HG02870 (cell line): ENCODE measurements around the gene GMFB.
A peak's percentile ranks its signal among the peaks of the same experiment; 100 is the strongest.

Experiments used
- ATAC-seq: cut with Tn5 transposase; IDR thresholded peaks from one replicate; pipeline ENCODE4 v1.9.1; 2021; ENCODE audit warnings: mild to moderate bottlenecking, moderate library complexity; ENCODE audit not compliant: unreplicated experiment

GMFB gene

DNA sequence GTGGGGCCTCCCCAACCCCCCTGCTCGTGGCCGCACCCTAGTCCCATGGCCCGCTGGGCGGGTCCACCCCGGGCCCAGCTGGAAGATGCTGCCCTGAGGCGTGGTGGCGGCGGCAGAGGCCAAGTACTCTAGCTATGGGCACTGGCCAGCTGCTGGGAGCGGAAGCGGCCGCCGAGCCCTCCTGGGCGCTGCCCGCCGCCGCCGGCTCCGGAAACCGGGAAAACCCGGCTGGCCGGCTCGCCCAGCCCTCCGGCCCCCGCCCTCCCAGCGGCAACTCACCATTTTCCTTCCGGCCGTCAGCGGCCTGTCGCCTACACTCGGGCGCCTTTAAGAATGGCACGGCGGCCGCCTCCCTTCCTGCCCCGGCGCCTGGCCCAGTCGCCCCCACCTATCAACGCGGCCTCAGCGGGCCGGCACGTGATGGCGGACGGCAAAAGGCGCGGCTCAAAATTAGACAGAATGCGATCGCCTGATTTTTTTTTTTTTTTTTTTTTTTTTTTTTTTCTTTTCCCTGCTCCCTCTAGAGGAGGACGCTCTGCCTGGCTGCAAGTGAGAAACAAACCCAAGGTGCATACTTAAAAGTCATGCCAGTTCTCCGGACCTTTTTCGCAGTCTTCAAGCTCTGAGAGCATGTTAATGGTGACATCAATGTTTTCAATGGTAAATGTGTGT, at the start of gene GMFB:
TSS of gene GMFB (minus strand) at position 335 of the 672 bp plus-strand sequence. CDS start at position 282, 53 bp downstream.
- ATAC-seq, result peak; percentile 88

DNA sequence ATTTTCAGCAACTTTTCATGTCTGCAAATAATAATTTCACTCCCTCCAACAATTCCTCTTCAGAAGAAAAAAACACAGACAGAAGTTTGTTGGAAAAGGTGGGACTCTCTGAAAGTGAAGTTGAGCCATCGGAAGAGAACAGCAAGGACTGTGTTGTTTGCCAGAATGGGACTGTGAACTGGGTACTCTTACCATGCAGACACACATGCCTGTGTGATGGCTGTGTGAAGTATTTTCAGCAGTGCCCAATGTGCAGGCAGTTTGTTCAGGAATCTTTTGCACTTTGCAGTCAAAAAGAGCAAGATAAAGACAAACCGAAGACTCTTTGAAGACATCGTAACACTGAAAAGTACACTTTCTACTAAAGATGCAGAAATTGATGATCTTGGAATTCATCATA, 49.3 kb upstream of the GMFB start:
- no peak for ATAC-seq

DNA sequence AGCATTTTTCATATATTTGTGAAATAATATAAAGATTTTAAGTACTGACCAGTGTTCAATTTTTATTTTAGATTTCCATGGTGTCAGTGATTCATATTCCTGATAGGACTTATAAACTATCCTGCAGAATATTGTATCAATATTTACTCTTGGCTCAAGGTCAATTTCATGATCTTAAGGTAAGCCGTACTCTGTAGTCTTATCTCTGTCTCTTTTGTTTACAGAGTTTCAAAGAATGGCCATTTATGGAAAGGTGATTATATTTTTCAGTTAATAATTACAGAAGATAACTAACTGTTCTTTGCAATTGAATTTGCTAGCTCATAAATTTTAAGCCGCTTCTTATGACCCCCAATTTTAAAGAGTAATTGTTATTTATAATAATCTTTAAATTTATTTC, 48.9 kb upstream of the GMFB start:
- no peak for ATAC-seq

DNA sequence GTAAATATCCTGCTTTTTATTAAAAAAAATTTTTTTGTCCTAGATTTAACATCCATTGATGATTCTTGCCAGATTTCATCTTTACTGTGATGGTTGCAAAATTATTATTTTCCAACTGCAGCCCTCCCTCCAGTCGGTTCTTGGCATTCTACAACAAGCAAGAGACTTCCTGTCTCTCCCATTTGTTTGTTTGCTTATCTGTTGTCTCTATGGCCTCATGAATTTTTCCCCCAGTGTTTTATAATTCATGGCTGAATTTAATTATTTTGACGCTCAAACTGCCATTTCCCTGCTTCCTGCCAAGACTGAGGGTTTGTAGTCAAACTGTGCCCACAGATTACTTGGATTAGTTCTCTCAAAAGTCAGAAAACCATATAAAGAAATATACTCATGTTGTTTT, 46.9 kb upstream of the GMFB start:
- ATAC-seq, result no peak

DNA sequence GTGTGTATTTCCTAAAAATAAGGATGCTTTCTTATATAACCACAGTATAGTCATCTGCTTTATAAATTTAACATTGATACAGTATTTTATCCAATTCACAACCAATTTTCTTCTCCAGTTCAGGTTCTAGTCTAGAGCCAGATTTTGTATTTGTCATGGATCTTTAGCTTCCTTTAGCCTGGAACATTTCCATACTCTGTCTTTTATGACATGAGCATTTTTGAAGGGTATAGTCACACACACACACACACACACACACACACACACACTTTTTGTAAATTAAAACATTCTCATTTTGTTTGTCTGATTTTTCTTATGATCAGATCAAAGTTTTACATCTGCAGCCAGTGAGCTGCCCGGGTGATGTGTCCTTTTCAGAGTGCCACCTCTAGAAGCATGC, 46.3 kb upstream of the GMFB start:
- no peak for ATAC-seq

DNA sequence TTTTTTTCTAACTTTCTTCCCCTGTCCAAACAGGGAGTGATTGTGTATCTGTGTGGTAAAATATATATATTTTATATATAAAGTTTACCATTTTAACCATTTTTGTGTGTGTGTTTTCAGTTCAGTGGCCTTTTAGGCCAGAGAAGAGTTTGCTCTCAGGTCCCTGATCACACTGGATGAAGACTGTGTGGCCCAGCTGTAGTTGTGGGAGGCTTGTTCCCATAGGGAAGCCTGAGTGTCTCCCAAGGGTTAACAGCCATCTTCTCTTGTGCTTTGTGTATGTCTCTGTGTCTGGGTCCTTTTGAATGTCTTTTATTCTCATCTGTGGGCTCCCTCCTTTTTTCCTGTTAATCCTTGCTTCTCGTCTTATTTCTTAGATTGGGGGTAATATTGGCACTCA, 44.3 kb upstream of the GMFB start:
- peak; percentile 8 for ATAC-seq

DNA sequence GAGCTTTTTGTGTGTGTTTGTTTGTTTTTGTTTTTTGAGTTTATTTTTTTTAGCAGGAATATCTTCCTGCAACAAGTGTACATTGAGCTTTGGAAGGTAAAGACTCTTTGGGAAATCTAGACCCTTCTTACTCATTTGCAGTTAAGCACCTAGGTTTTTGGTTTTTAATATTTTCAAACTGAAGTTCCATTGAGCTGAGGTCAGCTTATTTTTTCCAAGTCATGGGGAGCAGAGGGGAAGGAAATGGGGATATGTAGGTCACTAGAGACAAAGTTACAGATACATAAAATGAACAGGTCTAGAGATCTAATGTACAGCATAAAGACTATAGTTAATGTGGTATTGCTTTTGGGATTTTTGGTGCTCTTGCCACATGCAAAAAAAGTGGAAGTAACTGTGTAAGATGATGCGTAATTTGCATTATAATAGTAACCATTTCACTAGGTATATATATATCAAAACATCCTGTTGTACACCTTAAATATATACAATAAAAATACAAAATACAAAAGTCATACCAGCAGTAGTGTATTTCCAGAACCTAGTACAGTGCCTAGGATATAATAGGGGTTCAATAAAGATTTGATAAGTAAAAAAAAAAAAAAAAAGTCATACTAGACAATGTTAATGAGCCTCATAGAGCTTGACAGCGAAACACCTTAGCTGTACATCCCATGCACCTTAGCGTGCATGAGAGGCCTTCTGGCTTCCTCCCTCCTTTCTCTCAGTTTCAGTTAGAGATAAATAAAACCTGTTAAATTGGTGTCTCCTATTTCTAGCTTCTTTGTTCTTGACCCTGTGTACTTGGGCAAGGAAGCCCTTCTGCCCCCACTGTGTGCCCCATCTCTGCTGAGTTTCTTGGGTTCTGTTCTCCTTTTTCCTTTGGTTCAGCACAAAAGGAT, 43.6 kb upstream of the GMFB start:
- ATAC-seq, result peak; percentile 96

DNA sequence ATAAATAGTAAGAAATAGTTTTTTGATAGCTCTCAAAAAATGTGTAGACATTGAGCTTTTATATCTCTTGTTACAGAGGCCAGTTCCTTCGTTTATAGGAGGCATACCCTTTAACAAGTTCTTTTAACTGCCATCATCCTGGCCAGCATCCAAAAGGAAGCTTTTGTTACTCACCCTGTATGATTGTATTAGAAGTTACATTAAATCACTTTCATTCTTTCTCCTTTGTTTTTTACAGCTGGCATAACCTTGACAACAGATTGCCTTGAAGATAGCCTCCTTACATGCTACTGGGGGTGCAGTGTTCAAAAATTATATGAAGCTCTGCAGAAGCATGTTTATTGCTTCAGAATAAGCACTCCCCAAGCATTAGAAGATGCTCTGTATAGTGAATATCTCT, 41.0 kb upstream of the GMFB start:
- ATAC-seq, result no peak

DNA sequence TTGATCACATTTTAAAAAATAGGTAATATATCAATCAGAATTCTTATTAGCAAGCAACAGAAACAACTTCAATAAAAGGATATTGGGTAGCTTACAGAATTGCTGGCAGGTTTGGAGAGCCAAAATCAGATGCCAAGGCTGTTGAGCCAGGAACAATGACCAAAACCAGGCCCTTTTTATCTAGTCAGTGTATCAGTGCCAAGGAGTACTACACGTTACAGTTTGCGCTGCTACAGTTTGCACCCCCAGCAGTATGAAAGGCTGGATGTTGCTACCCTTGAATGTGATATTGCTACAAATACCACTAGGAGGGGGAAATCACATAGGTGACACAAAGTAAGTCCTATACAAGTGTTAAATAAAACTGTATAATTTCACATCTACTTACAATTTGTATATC, 40.2 kb upstream of the GMFB start:
- ATAC-seq, result no peak

DNA sequence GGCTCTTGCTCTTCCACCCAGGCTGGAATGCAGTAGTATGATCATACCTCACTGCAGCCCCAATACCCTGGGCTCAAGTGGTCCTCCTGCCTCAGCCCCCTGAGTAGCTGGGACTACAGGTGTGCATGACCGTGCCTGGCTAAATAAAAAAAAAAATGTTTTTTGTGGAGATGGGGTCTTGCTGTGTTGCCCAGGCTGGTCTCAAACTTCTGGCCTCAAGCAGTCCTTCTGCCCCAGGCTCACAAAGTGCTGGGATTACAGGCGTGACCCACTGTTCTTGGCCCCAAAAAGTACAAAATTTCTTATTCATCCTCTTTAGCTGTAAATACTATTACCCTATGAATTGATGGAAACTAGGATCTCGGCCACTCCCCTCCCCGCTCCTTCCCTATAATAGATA, 35.6 kb upstream of the GMFB start:
- ATAC-seq, result no peak

DNA sequence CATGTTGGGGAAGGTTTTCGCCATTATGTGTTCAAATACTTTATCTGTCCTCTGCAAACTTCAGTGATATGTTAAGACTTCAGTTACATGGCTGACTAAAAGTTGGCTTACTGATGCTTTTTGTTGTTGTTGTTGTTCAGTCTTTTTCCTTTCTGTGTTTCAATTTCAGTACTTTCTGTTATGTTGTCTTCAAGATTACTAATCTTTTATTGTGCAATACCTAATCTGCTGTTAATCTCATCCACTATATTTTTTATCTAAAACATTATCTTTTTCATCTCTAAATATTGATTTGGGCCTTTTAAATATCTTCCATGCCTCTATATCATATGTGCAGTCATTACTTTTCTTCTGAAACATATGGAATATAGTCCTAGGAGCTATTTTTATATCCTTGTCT, 27.9 kb upstream of the GMFB start:
- no peak for ATAC-seq

DNA sequence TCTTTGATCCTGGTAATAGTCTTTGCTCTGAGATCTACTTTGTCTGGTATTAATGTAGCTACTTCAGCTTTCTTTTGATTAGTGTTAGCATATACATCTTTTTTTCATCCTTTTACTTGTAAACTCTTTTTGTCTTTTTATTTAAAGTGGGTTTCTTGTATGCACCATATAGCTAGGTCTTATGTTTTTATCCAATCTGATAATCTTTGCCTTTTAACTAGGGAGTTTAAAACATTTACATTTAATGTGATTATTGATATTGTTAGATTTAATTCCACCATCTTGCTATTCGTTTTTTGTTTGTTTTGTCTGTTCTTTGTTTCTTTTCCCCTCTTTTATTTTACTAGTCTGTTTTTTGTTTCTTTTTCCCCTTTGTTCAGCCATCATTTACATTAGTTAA, 26.9 kb upstream of the GMFB start:
- no peak for ATAC-seq

DNA sequence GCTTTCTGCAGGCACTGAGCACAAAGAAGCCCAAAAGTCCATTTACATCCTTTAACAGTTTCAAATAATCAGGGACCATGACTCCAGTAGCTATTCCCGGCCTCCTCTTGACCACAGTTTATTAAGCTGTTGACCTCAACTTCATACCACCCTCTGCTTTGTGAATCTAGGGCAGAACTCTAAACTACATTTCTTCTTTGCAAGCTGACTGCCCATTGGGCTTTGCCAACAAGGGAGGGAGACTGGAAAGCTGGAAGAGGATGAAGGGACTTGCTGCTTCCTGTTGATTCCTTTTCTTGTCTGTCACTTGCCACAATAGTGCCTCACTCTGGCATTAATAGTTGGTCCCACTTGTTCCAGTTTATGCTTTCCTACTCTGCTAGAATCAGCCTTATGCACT, 23.6 kb upstream of the GMFB start:
- ATAC-seq, result no peak

DNA sequence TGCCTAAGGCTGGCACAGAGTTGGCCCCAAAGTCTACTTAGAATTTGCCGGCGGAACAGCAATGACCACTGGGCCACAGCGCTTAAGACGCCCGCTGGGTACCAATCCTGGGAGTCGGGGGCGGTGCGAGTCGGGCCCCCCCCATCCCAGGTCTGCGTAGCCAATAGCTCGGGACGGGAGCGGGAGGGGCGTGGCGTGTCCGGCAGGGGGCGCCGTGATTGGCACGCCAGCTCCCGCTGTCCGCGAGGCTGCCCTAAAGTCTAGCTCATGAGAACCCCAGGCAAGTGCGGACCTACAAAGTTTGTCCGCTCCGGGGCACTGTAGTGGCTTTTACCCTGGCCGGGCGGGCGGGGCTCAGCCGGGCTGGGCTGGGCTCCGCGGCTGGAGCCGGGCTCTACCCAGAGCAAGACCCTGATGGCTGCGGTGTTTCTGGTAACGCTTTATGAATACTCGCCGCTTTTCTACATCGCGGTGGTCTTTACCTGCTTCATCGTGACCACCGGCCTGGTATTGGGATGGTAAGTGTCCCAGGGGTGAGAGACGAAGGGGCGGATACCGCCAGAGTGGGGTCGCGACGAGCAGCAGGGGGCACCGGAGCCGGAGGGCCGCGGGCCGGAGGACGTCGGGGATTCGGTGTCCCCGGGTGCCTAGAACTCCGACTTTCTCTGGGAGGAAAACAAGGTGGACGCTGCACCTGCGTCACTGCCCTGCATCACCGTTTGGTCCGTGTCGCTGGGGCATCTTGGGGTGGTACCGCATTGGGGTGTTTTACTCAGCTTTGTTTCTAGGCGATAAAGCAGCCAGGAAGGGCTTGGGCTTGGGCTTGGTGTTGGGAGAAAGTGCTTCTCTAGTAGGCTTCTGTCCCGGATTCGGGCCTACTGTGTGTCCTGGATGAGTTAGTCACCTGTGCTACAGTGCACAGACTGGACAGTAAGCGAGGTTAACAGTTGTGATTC, 21.0 kb upstream of the GMFB start, which contains the start of gene CGRRF1:
TSS of gene CGRRF1 (plus strand) at position 361 of the 956 bp plus-strand sequence. CDS start at position 415, 54 bp downstream.
- ATAC-seq, result peak; percentile 97

DNA sequence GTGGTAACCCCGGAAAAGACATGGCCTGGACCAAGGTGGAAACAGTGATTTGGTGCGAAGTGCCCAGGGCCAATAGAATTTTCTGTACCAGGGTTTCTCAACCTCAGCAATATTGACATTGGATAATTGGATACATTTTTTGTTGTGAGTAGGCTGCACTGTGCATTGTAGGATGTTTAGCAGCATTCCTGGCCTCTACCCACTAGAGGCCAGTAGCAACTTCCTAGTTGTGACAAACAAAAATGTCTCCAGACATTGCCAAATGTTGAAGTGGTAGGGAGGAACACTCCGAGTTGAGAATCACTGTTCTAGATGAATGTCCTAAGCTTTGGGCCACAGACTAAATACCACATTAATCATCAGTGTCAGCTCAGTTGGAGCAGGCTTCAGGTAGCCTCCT, 14.7 kb upstream of the GMFB start:
- no peak for ATAC-seq

DNA sequence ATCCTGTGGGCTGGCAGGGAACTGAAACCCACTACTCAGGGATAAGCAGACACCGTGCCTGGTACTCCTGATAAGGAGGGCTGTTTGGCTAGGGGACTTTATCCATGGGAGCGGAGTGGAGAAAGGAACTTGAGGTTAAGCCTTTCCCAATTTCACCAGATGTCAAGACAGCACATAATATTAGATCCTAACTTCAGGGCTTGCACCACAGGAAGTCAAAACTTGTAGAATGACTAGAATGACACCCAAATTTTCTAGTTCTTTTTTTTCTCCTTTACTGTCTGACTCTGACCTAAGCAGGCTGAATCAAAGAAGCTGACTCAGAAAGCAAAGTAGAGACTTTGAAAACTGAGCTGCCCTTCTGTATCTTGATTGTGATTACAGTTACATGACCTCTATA, 13.8 kb upstream of the GMFB start:
- no peak for ATAC-seq

DNA sequence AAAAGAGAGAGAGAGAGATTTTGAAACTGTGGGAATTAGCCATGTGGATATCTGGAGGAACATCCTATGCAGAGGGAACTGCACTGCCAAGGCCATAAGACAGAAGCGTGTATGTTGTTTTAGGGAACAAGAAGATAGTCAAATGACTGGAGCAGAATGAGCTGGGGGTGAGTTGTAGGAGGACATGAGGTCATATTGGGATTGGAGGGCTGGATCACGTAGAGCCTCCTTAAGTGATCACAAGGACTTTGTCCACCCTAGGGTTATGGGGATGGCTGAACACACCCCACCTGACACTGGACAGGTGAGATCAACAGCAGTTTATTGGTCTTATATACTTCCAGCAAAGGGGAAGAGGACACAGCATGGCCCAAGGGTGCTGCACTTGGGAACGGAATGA, 12.7 kb upstream of the GMFB start:
- ATAC-seq, result no peak

DNA sequence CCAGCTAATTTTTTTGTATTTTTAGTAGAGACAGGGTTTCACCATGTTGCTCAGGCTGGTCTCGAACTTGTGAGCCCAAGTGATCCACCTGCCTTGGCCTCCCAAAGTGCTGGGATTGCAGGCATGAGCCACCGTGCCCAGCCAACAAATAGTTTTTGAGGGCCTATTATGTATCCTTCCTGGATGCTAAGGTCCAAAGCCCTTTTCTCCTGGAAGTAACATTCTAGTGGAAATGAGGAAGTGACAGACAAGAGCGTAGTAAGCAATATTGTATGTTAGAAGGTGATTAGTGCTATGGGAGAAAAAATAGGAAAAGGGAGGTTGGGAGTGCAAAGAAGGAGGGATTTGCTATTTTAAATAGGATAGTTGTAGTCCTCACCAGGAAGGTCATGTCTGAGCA, 12.0 kb upstream of the GMFB start:
- no peak for ATAC-seq

DNA sequence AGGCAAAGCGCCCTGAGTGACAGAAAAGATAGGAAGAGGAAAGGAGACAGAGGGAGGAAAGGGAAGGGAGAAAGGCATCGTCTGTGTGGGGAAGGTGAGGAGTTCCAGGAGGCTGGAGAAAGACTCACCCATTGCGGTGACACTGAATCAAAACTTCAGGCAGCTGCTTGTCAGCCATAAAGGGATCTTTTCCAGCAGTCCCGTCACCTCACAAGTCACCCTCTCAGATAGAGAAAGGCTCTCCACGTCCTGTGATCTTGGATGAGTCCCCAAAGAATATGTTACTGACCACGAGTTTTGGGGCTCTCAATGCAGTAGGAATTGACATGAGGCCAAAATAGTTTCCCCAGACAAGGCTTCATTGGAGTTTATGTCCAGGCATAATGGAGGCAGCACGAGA, 9.8 kb upstream of the GMFB start:
- no peak for ATAC-seq

DNA sequence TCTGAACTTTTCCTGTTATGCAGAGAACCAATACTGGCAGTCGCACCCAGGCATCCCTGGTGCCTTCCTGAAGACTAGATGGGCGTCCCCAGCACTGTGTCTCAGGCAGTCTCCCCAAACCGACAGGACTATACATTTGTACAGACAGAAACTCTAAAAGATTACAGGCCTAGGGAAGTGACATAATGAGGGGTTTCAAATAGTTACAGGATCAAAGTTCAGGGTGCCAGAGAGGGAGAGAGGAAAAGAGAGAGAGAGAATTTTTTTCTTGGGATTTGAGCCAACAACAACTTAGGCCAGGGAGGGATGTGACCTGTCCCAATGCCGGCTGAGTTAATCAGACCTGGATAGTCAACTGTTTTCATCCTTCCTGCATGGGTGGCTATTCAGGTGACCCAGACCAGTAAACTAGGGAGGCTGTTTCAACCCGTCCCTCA, 9.3 kb upstream of the GMFB start:
- no peak for ATAC-seq

DNA sequence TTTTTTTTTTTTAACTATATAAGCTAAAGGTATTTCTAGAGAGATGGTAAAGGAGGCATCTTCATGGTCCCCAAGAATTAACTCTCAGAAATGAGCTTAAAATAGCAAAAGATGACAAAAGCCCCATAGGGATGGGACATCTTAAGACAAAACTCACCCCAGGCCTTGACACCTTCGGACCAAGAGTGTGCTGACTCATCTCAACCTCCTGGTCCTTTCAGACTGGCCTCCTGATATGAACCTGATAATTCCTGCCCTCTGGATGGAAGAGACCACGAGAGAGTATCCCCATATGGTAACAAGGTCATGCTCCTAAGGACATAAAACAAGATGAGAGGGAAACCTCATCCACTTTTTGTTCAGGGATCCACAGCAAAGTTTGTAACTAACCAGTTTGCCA, 8.4 kb upstream of the GMFB start:
- ATAC-seq, result no peak
